WTC11 (cell line): ENCODE results near the gene SVIP.

Experiments used
- ESRRA ChIP-seq: sonication (generic); formaldehyde crosslinking; IDR thresholded peaks from 2 replicates; pipeline ENCODE4 v1.8.1; 2022; ENCODE audit warnings: mild to moderate bottlenecking, missing genetic modification reagents, borderline replicate concordance
- GABPB1 ChIP-seq: sonication (generic); formaldehyde crosslinking; IDR thresholded peaks from 2 replicates; pipeline ENCODE4 v1.8.1; 2023; ENCODE audit warnings: mild to moderate bottlenecking, missing genetic modification reagents
- IRF2 ChIP-seq: sonication (generic); formaldehyde crosslinking; IDR thresholded peaks from 2 replicates; pipeline ENCODE4 v1.8.0; 2022; ENCODE audit warnings: low read depth, missing genetic modification reagents, borderline replicate concordance
- JUN ChIP-seq: sonication (generic); formaldehyde crosslinking; IDR thresholded peaks from 2 replicates; pipeline ENCODE4 v1.8.0; 2023; ENCODE audit warnings: mild to moderate bottlenecking, missing genetic modification reagents
- NFYB ChIP-seq: sonication (generic); formaldehyde crosslinking; conservative IDR thresholded peaks from 2 replicates; pipeline ENCODE4 v1.8.0; 2022; ENCODE audit warnings: low read depth, missing genetic modification reagents
- NR2C2 ChIP-seq: sonication (generic); formaldehyde crosslinking; IDR thresholded peaks from 2 replicates; pipeline ENCODE4 v1.8.0; 2022; ENCODE audit warnings: mild to moderate bottlenecking, missing genetic modification reagents
- SP1 ChIP-seq: sonication (generic); formaldehyde crosslinking; conservative IDR thresholded peaks from 2 replicates; pipeline ENCODE4 v1.8.1; 2022; ENCODE audit warnings: missing genetic modification reagents
- TF ChIP-seq, protein P1 (sequence below): fragments of 200-600 bp; IDR thresholded peaks from 2 replicates; pipeline ENCODE4 v1.8.0; 2022; ENCODE audit warnings: antibody characterized with exemption
- TF ChIP-seq, protein P2 (sequence below): sonication (generic); formaldehyde crosslinking; conservative IDR thresholded peaks from 2 replicates; pipeline ENCODE4 v1.8.1; 2022; ENCODE audit warnings: mild to moderate bottlenecking, missing genetic modification reagents
- TF ChIP-seq, protein P3 (sequence below): sonication (generic); formaldehyde crosslinking; IDR thresholded peaks from 2 replicates; pipeline ENCODE4 v1.8.1; 2022; ENCODE audit warnings: low read depth, missing genetic modification reagents, borderline replicate concordance
- TF ChIP-seq, protein P4 (sequence below): sonication (generic); formaldehyde crosslinking; IDR thresholded peaks from 2 replicates; pipeline ENCODE4 v1.8.0; 2022; ENCODE audit warnings: mild to moderate bottlenecking, missing genetic modification reagents

DNA sequence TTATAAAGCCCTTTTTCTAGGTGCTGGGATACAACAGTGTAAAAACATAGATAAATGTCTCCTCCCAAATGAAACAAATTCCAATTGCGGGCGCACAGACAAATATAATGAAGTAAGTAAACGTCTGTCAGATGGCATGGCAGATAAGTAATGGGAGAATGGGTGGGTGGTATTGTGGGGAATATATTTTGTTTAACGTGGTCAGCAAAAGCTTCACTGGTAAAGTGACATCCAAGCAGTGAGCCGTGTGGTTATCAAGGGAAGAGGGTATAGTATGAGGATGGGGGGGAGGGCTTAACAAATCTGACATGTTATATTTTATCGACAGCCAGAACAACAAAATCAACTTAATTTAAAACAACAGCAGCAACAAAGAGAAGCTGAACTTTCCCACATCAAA is 1.2 kb downstream of the SVIP start:
- TF ChIP-seq ESRRA (CRISPR knock-in tag) (no peak), JUN (no peak), NR2C2 (CRISPR knock-in tag) (no peak), NFYB (CRISPR knock-in tag) (no peak), SP1 (no peak), IRF2 (CRISPR knock-in tag) (no peak), GABPB1 (no peak)
- TF ChIP-seq, protein P1, sequence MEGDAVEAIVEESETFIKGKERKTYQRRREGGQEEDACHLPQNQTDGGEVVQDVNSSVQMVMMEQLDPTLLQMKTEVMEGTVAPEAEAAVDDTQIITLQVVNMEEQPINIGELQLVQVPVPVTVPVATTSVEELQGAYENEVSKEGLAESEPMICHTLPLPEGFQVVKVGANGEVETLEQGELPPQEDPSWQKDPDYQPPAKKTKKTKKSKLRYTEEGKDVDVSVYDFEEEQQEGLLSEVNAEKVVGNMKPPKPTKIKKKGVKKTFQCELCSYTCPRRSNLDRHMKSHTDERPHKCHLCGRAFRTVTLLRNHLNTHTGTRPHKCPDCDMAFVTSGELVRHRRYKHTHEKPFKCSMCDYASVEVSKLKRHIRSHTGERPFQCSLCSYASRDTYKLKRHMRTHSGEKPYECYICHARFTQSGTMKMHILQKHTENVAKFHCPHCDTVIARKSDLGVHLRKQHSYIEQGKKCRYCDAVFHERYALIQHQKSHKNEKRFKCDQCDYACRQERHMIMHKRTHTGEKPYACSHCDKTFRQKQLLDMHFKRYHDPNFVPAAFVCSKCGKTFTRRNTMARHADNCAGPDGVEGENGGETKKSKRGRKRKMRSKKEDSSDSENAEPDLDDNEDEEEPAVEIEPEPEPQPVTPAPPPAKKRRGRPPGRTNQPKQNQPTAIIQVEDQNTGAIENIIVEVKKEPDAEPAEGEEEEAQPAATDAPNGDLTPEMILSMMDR: no peak
- TF ChIP-seq, protein P2, sequence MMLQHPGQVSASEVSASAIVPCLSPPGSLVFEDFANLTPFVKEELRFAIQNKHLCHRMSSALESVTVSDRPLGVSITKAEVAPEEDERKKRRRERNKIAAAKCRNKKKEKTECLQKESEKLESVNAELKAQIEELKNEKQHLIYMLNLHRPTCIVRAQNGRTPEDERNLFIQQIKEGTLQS: no peak
- TF ChIP-seq, protein P3, sequence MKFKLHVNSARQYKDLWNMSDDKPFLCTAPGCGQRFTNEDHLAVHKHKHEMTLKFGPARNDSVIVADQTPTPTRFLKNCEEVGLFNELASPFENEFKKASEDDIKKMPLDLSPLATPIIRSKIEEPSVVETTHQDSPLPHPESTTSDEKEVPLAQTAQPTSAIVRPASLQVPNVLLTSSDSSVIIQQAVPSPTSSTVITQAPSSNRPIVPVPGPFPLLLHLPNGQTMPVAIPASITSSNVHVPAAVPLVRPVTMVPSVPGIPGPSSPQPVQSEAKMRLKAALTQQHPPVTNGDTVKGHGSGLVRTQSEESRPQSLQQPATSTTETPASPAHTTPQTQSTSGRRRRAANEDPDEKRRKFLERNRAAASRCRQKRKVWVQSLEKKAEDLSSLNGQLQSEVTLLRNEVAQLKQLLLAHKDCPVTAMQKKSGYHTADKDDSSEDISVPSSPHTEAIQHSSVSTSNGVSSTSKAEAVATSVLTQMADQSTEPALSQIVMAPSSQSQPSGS: no peak
- TF ChIP-seq, protein P4, sequence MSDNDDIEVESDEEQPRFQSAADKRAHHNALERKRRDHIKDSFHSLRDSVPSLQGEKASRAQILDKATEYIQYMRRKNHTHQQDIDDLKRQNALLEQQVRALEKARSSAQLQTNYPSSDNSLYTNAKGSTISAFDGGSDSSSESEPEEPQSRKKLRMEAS (CRISPR knock-in tag): no peak
